Measurements from ENCODE around the gene KCTD18.

The KCTD18 gene

GRCh38 chr2:200455958-200456421 lies 53.9 kb downstream of the KCTD18 start:
- no peak for DNase-seq (ENCODE audit: low read depth in 2 of 2, low spot score in 1 of 2)

- DNase-seq (ENCODE audit: low read depth in 2 of 2, low spot score in 1 of 2): no peak
Measured at GRCh38 chr2:200454927-200455801, 54.7 kb downstream of the KCTD18 start.

GRCh38 chr2:200453853-200454534 lies 55.9 kb downstream of the KCTD18 start:
- DNase-seq (ENCODE audit: low read depth in 2 of 2, low spot score in 1 of 2): no peak

- no peak for DNase-seq (ENCODE audit: low read depth in 2 of 2, low spot score in 1 of 2)
Measured at GRCh38 chr2:200453142-200453852, 56.6 kb downstream of the KCTD18 start.

- no peak for DNase-seq (ENCODE audit: low read depth in 2 of 2, low spot score in 1 of 2)
Measured at GRCh38 chr2:200452377-200452776, 57.5 kb downstream of the KCTD18 start.

GRCh38 chr2:200451511-200451910 lies 58.4 kb downstream of the KCTD18 start:
- DNase-seq (ENCODE audit: low read depth in 2 of 2, low spot score in 1 of 2): no peak

GRCh38 chr2:200450288-200450687 lies 59.6 kb downstream of the KCTD18 start:
- DNase-seq (ENCODE audit: low read depth in 2 of 2, low spot score in 1 of 2): no peak

GRCh38 chr2:200449149-200449548 lies 60.7 kb downstream of the KCTD18 start:
- no peak for DNase-seq (ENCODE audit: low read depth in 2 of 2, low spot score in 1 of 2)

- no peak for DNase-seq (ENCODE audit: low read depth in 2 of 2, low spot score in 1 of 2)
Measured at GRCh38 chr2:200448455-200448854, 61.4 kb downstream of the KCTD18 start.

GRCh38 chr2:200447139-200447855 lies 62.6 kb downstream of the KCTD18 start:
- no peak for DNase-seq (ENCODE audit: low read depth in 2 of 2, low spot score in 1 of 2)

GRCh38 chr2:200446612-200447011 lies 63.3 kb downstream of the KCTD18 start:
- no peak for DNase-seq (ENCODE audit: low read depth in 2 of 2, low spot score in 1 of 2)

GRCh38 chr2:200445284-200445683 lies 64.6 kb downstream of the KCTD18 start:
- DNase-seq (ENCODE audit: low read depth in 2 of 2, low spot score in 1 of 2): no peak

- no peak for DNase-seq (ENCODE audit: low read depth in 2 of 2, low spot score in 1 of 2)
Measured at GRCh38 chr2:200444530-200444929, 65.3 kb downstream of the KCTD18 start.

GRCh38 chr2:200443916-200444315 lies 66.0 kb downstream of the KCTD18 start:
- DNase-seq (ENCODE audit: low read depth in 2 of 2, low spot score in 1 of 2): no peak

- DNase-seq (ENCODE audit: low read depth in 2 of 2, low spot score in 1 of 2): no peak
Measured at GRCh38 chr2:200443376-200443775, 66.5 kb downstream of the KCTD18 start.

- no peak for DNase-seq (ENCODE audit: low read depth in 2 of 2, low spot score in 1 of 2)
Measured at GRCh38 chr2:200442471-200442870, 67.4 kb downstream of the KCTD18 start.

GRCh38 chr2:200439981-200440380 lies 69.9 kb downstream of the KCTD18 start:
- no peak for DNase-seq (ENCODE audit: low read depth in 2 of 2, low spot score in 1 of 2)

Measured in stimulated activated CD8-positive, alpha-beta memory T cell treated with anti-CD3 and anti-CD28 coated beads, Interleukin-4, amount 100 ng/mL, for 4 hours (primary cell).